ENCODE results near the gene NUDT8.
A peak's percentile ranks its signal among the peaks of the same experiment; 100 is the strongest.

NUDT8 gene

GRCh38 chr11:67584881-67585873 is 44.6 kb downstream of the NUDT8 start:
- Histone ChIP-seq H3K36me3 (peaks cover 22% of the 10 kb centered on the region), H3K4me3 (ENCODE audit: low read depth, low read length) (peak overlapping the region; percentile 89), H3K9me3 (no peaks in the 10 kb centered on the region), H3K4me1 (peaks cover 6% of the 10 kb centered on the region; the same call in 1 of the 2 replicates), H3K27me3 (no peaks in the 10 kb centered on the region)
- TF ChIP-seq, protein P1, sequence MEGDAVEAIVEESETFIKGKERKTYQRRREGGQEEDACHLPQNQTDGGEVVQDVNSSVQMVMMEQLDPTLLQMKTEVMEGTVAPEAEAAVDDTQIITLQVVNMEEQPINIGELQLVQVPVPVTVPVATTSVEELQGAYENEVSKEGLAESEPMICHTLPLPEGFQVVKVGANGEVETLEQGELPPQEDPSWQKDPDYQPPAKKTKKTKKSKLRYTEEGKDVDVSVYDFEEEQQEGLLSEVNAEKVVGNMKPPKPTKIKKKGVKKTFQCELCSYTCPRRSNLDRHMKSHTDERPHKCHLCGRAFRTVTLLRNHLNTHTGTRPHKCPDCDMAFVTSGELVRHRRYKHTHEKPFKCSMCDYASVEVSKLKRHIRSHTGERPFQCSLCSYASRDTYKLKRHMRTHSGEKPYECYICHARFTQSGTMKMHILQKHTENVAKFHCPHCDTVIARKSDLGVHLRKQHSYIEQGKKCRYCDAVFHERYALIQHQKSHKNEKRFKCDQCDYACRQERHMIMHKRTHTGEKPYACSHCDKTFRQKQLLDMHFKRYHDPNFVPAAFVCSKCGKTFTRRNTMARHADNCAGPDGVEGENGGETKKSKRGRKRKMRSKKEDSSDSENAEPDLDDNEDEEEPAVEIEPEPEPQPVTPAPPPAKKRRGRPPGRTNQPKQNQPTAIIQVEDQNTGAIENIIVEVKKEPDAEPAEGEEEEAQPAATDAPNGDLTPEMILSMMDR (IDR thresholded peaks at IDR 0.05; ENCODE audit: low read depth, low read length), result no peak
- DNase-seq, result no peak

DNA sequence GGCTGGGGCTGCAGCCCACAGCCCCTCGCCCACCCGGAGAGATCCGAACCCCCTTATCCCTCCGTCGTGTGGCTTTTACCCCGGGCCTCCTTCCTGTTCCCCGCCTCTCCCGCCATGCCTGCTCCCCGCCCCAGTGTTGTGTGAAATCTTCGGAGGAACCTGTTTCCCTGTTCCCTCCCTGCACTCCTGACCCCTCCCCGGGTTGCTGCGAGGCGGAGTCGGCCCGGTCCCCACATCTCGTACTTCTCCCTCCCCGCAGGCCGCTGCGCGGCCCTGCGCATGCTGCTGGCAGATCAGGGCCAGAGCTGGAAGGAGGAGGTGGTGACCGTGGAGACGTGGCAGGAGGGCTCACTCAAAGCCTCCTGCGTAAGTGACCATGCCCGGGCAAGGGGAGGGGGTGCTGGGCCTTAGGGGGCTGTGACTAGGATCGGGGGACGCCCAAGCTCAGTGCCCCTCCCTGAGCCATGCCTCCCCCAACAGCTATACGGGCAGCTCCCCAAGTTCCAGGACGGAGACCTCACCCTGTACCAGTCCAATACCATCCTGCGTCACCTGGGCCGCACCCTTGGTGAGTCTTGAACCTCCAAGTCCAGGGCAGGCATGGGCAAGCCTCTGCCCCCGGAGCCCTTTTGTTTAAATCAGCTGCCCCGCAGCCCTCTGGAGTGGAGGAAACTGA is 45.4 kb downstream of the NUDT8 start:
- Histone ChIP-seq H3K4me1 (peaks cover 6% of the 10 kb centered on the region; the same call in 1 of the 2 replicates), H3K9me3 (no peaks in the 10 kb centered on the region), H3K4me3 (ENCODE audit: low read depth, low read length) (peak overlapping the region; percentile 89), H3K36me3 (peaks cover 22% of the 10 kb centered on the region), H3K27me3 (no peaks in the 10 kb centered on the region)
- peak; percentile 49 for DNase-seq
- TF ChIP-seq, protein P1 (IDR thresholded peaks at IDR 0.05; ENCODE audit: low read depth, low read length), result no peak

GRCh38 chr11:67583247-67584204 is 46.2 kb downstream of the NUDT8 start, which contains the start of gene GSTP1:
Gene GSTP1 (plus strand): TSS chr11:67583812. CDS start chr11:67583844, 32 bp downstream.
- Histone ChIP-seq H3K27me3 (no peaks in the 10 kb centered on the region), H3K9me3 (no peaks in the 10 kb centered on the region), H3K36me3 (peaks cover 22% of the 10 kb centered on the region), H3K4me3 (ENCODE audit: low read depth, low read length) (peak within 1 kb of the TSS; percentile 89), H3K4me1 (peaks cover 6% of the 10 kb centered on the region; the same call in 1 of the 2 replicates)
- TF ChIP-seq, protein P1 (IDR thresholded peaks at IDR 0.05; ENCODE audit: low read depth, low read length), result peak; percentile 52
- peak; percentile 97 for DNase-seq

GRCh38 chr11:67582011-67582410 is 47.7 kb downstream of the NUDT8 start:
- H3K4me3 ChIP-seq (ENCODE audit: low read depth, low read length), result no peak overlapping the region
- H3K27me3 ChIP-seq, result no peaks in the 10 kb centered on the region
- no peaks in the 10 kb centered on the region for H3K9me3 ChIP-seq
- H3K36me3 ChIP-seq, result peaks cover 16% of the 10 kb centered on the region
- no peak for DNase-seq
- TF ChIP-seq, protein P1 (IDR thresholded peaks at IDR 0.05; ENCODE audit: low read depth, low read length), result no peak
- H3K4me1 ChIP-seq, result peaks cover 13% of the 10 kb centered on the region

GRCh38 chr11:67581469-67581868 is 48.3 kb downstream of the NUDT8 start:
- peaks cover 13% of the 10 kb centered on the region for H3K4me1 ChIP-seq
- no peaks in the 10 kb centered on the region for H3K9me3 ChIP-seq
- TF ChIP-seq, protein P1 (IDR thresholded peaks at IDR 0.05; ENCODE audit: low read depth, low read length), result no peak
- no peaks in the 10 kb centered on the region for H3K27me3 ChIP-seq
- DNase-seq, result no peak
- no peak overlapping the region for H3K4me3 ChIP-seq (ENCODE audit: low read depth, low read length)
- H3K36me3 ChIP-seq, result peaks cover 10% of the 10 kb centered on the region
